ENCODE data around the gene NRXN3. TPM values are rescaled to one million over a fixed set of nuclear protein-coding genes. Genes with fewer than 3 reads are reported as not detected.

NRXN3 gene
- total RNA-seq, 2 experiments from 2014 or later: not detected

DNA sequence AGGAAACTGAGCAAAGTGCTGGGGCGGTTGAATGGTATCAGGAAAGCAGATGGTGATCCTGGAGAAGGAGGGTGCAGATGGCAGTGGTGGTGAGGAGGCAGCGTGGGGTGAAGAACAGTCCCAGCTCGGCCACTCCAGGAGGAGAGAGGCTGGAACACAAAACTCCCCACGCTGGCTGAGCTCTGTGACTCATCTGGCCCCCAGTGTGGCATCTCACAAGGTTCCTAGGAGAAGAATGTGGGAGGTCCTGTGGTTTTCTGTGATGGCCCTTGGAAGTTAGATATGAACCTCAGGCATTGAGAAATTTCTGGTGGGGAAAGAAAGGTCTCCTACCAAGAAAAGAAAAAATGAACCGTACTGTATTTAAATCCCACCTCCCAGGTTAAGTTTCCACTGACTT is 8.0 kb upstream of the NRXN3 start:
- ChIA-PET POLR2A (no interaction called here), CTCF (ENCODE audit: unreplicated experiment) (no interaction called here)
- Histone ChIP-seq H3K27ac (ENCODE audit: low read depth, low read length, poor library complexity, severe bottlenecking) (no peak overlapping the region), H3K79me2 (ENCODE audit: insufficient read depth, low read depth, low read length) (no peaks in the 10 kb centered on the region), H3K4me3 (ENCODE audit: low read depth, low read length, poor library complexity, severe bottlenecking) (no peak overlapping the region), H3K9me3 (ENCODE audit: low read length) (no peaks in the 10 kb centered on the region), H4K20me1 (ENCODE audit: insufficient read depth, low read length) (no peaks in the 10 kb centered on the region; the same call in 1 of the 2 replicates), H3K4me2 (ENCODE audit: low read length) (no peak overlapping the region), H3K4me1 (ENCODE audit: insufficient read depth, low read length, poor library complexity, severe bottlenecking) (no peaks in the 10 kb centered on the region), H3K9me2 (ENCODE audit: insufficient read depth, low read length) (no peaks in the 10 kb centered on the region), H2AFZ (ENCODE audit: low read length) (no peak overlapping the region), H3K36me3 (ENCODE audit: insufficient read depth, low read length) (no peaks in the 10 kb centered on the region)
- no TSS peak for BruUV-seq (replicated peaks)
- no peak for DNase-seq (ENCODE audit: low spot score)
- intact Hi-C loops (cut with micrococcal nuclease; ENCODE audit: unreplicated experiment): no loop called here
- TF ChIP-seq EZH2phosphoT487 (IDR thresholded peaks at IDR 0.05; ENCODE audit: borderline replicate concordance, low read depth, low read length): no peak
- no peak for TF ChIP-seq CTCF (conservative IDR thresholded peaks at IDR 0.05; ENCODE audit: low read length)

DNA sequence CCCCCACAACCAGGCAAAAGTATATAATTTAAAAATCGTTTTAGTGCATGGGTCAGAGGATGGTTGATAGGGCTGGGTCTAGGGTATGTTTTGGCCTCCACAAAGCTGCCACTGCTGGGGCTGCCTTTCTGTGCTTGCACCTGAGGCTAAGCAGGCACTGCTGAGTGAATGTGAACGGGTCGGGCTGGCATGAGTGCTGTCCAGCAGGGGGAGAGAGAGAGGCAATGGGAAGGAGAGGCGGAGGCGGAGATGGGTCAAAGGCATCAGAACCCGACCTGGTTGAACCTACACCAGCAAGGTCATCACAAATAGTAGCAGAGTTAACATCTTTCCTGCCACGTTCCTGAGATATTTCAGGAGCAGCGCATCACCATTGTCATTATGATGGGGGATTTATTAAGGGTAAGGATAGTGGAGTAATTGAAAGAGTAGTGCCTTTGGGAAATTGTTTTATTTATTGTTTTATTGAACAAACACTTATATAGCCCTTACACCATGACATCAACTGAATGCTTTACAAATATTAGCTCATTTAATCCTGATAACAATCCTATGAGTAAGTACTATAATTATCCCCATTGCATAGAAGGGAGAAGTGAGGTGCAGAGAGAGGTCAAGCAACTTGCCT is 5.8 kb upstream of the NRXN3 start:
- H3K27ac ChIP-seq (ENCODE audit: low read depth, low read length, poor library complexity, severe bottlenecking): no peak overlapping the region
- CTCF ChIA-PET (ENCODE audit: unreplicated experiment): no interaction called here
- H3K79me2 ChIP-seq (ENCODE audit: insufficient read depth, low read depth, low read length): no peaks in the 10 kb centered on the region
- H3K4me1 ChIP-seq (ENCODE audit: insufficient read depth, low read length, poor library complexity, severe bottlenecking): no peaks in the 10 kb centered on the region
- TF ChIP-seq EZH2phosphoT487 (IDR thresholded peaks at IDR 0.05; ENCODE audit: borderline replicate concordance, low read depth, low read length) (no peak), CTCF (conservative IDR thresholded peaks at IDR 0.05; ENCODE audit: low read length) (peak; percentile 69)
- no peaks in the 10 kb centered on the region for H3K9me2 ChIP-seq (ENCODE audit: insufficient read depth, low read length)
- intact Hi-C loops (cut with micrococcal nuclease; ENCODE audit: unreplicated experiment): no loop called here
- H3K4me2 ChIP-seq (ENCODE audit: low read length): no peak overlapping the region
- H3K9me3 ChIP-seq (ENCODE audit: low read length): no peaks in the 10 kb centered on the region
- no peak overlapping the region for H2AFZ ChIP-seq (ENCODE audit: low read length)
- H4K20me1 ChIP-seq (ENCODE audit: insufficient read depth, low read length): no peaks in the 10 kb centered on the region; the same call in 1 of the 2 replicates
- BruUV-seq (replicated peaks): no TSS peak
- DNase-seq (ENCODE audit: low spot score): peak; percentile 7
- H3K4me3 ChIP-seq (ENCODE audit: low read depth, low read length, poor library complexity, severe bottlenecking): no peak overlapping the region
- no peaks in the 10 kb centered on the region for H3K36me3 ChIP-seq (ENCODE audit: insufficient read depth, low read length)
- POLR2A ChIA-PET: interaction anchor here (0.6 kb wide), 1 partner anchor 145 kb away, joined by 3 read pairs; no protein-coding TSS in a partner anchor

DNA sequence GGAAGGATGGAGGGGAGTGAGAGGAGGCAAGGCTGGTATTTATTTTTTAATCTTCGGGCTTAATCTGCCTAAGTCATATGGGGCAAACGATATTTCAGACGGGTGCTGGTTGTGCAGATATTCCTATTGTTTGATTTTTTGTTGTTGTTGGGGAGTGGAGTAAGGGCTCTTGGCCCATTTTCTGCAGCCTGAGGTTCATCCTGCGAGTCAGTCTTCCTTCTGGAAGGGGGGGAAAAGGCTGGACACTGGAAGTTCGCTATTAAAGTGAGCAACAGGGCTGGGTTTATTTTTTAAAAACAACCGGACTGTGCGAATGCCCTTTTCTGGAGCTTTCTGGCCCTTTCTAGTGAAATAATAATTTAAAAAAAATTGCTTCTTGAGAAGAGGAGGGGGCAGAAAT is 2.3 kb downstream of the NRXN3 start:
- Histone ChIP-seq H3K4me1 (ENCODE audit: insufficient read depth, low read length, poor library complexity, severe bottlenecking) (no peaks in the 10 kb centered on the region), H3K27ac (ENCODE audit: low read depth, low read length, poor library complexity, severe bottlenecking) (no peak overlapping the region), H3K9me3 (ENCODE audit: low read length) (no peaks in the 10 kb centered on the region), H3K9me2 (ENCODE audit: insufficient read depth, low read length) (no peaks in the 10 kb centered on the region), H2AFZ (ENCODE audit: low read length) (no peak overlapping the region), H3K4me3 (ENCODE audit: low read depth, low read length, poor library complexity, severe bottlenecking) (no peak overlapping the region), H3K79me2 (ENCODE audit: insufficient read depth, low read depth, low read length) (no peaks in the 10 kb centered on the region), H3K36me3 (ENCODE audit: insufficient read depth, low read length) (no peaks in the 10 kb centered on the region), H3K4me2 (ENCODE audit: low read length) (no peak overlapping the region), H4K20me1 (ENCODE audit: insufficient read depth, low read length) (no peaks in the 10 kb centered on the region)
- TF ChIP-seq CTCF (conservative IDR thresholded peaks at IDR 0.05; ENCODE audit: low read length): no peak
- TF ChIP-seq EZH2phosphoT487 (IDR thresholded peaks at IDR 0.05; ENCODE audit: borderline replicate concordance, low read depth, low read length): no peak
- ChIA-PET POLR2A (no interaction called here), CTCF (ENCODE audit: unreplicated experiment) (no interaction called here)
- no TSS peak for BruUV-seq (replicated peaks)
- DNase-seq (ENCODE audit: low spot score): no peak
- intact Hi-C loops (cut with micrococcal nuclease; ENCODE audit: unreplicated experiment): no loop called here
